ENCODE data around the gene ATL3.
"Not testable (repeated sequence)": the region's sequence is repeated elsewhere in the genome, so short reads cannot be mapped to it uniquely, and the experiment has no call there.

The ATL3 gene

DNA sequence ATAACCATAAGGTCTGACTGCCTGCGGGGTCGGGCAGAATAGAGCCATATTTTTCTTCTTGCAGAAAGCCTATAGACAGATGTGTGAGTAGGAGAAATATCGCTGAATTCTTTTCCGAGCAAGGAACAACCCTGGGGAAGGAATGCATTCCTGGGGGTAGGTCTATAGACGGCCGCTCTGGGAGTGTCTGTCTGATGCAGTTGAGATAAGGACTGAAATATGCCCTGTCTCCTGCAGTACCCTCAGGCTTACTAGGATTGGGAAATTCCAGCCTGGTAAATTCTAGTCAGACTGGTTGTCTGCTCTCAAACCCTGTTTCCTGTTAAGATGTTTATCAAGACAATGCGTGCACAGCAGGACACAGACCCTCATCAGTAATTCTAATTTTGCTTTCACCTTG is 90.0 kb downstream of the ATL3 start:
- not testable (repeated sequence) for FAIRE-seq

DNA sequence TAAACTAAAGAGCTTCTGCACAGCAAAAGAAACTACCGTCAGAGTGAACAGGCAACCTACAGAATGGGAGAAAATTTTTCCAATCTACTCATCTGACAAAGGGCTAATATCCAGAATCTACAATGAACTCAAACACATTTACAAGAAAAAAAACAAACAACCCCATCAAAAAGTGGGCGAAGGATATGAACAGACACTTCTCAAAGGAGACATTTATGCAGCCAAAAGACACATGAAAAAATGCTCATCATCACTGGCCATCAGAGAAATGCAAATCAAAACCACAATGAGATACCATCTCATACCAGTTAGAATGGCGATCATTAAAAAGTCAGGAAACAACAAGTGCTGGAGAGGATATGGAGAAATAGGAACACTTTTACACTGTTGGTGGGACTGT is 92.3 kb downstream of the ATL3 start:
- FAIRE-seq, result not testable (repeated sequence)

DNA sequence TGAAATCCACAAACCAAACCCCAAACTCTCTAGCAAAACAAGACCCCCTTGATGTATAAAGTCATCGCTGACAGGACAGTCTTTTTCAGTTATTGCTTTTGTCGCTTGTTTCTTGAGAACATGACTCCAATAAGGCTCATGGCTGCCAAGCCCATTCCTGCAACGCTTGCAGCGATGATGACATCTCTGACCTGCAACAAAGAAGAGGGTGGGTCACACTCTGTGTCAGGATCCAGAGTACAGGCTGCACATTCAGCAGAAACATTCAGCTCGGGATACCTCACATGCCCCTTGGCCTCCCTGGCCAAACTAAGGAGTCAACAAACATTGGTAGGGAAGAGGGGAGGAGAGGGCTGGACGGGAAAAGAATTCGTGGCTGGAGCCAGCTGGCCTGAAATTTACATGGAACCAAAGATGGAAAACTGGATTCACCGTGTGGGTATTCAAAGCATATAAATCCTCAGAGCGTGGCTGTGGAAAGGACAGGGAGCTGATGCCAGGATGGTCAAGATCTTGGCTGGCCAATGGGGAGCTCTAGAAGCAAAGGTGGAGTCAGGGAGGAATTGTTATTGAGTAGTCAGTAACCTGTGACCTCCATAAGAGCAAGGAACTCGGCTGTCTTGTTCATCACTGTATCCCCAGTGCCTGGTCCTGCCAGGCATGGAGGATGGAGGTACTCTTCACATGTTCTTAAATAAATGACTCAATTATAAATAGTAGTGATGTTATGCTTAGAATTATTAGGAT is 96.1 kb downstream of the ATL3 start:
- FAIRE-seq, result no peak

Data from A204.1 (cell line).